WI38 (cell line): ENCODE data around the gene NKX1-2.
"Not testable (repeated sequence)": the region's sequence is repeated elsewhere in the genome, so short reads cannot be mapped to it uniquely, and the experiment has no call there.

Experiments used
- H3K4me3 ChIP-seq: 2 replicates; pipeline ENCODE4 v1.5.1; 2011; ENCODE audit warnings: low read depth, mild to moderate bottlenecking, control low read depth, low read length
- CTCF ChIP-seq: IDR thresholded peaks from 2 replicates; pipeline ENCODE4 v1.5.1; 2012; ENCODE audit warnings: low read depth, mild to moderate bottlenecking, control low read depth, low read length

Gene NKX1-2

DNA sequence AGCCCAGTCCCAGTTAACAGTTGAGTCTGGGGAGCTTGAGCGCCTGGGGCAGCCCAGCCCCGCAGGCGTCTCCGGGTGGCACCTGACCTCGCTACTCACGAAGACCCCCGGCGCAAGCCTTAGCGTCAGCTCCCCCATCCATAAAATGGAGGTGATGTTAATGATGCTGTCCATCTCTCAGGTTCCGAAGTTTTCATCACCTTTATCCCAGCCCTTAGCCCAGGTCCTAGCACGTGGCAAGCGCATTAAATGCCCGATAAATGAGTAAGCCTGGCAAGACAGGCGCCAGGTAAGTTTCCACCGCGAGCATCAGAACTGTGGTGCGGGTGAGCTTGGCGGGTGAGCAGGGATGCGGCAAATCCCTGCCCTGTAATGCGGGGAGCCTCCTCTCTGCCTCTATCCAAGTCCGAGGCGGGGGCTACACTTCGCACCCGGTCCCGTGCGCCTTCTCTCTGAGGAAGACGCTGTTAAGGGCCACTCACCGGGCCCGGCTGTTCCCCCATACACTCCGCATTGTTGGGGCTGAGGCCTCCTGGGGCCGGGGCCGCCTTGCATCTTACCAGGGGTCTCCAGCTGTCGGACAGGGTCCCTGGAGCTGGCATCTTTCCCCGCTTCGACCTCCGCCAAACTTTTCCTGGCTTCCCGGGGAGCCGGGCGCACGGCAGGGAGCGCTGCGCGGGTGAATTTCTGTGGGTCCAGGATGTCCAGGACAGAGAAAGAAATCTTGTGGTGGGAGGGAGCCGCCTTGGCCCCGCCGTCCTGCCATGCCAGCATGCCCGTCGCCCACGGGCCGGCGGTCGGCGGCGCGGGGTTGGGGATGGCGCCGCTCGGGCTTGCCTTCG is 444 bp downstream of the NKX1-2 start:
- TF ChIP-seq CTCF, result no peak
- H3K4me3 ChIP-seq, result no peak overlapping the region

GRCh38 chr10:124448696-124449169 is 1.1 kb downstream of the NKX1-2 start:
- H3K4me3 ChIP-seq, result no peak overlapping the region
- TF ChIP-seq CTCF, result no peak

GRCh38 chr10:124447751-124448466 is 1.9 kb downstream of the NKX1-2 start:
- no peak overlapping the region for H3K4me3 ChIP-seq
- TF ChIP-seq CTCF, result no peak

GRCh38 chr10:124446830-124447750 is 2.7 kb downstream of the NKX1-2 start:
- TF ChIP-seq CTCF, result no peak
- no peak overlapping the region for H3K4me3 ChIP-seq

GRCh38 chr10:124441694-124442093 is 8.1 kb downstream of the NKX1-2 start:
- not testable (repeated sequence) for H3K4me3 ChIP-seq

DNA sequence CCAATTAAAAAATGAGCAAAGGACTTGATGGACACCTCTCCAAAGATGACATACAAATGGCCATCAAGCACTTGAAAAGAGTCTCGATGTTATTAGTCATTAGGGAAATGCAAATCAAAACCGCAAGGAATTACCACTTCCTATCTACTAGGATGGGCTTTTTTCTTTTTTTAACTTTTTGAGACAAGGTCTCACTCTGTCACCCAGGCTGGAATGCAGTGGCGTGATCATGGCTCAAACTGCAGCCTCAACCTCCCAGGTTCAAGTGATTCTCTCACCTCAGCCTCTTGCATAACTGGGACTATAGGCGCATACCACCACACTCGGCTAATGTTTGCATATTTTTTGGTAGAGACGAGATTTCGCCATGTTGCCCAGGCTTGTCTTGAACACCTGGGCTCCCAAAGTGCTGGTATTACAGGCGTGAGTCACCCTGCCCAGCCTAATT is 13.6 kb downstream of the NKX1-2 start:
- no peak for TF ChIP-seq CTCF
- H3K4me3 ChIP-seq, result no peak overlapping the region

- not testable (repeated sequence) for H3K4me3 ChIP-seq
Observed at GRCh38 chr10:124435683-124436082, 14.2 kb downstream of the NKX1-2 start.
